HS-27A (cell line): ENCODE measurements around the gene CHN2.

Experiments
- DNase-seq: peaks from one replicate; pipeline ENCODE4 v3.0.0-alpha.2; 2012; ENCODE audit warnings: low read depth, missing footprints

The CHN2 gene

GRCh38 chr7:29335188-29336083, 140.9 kb downstream of the CHN2 start:
- no peak for DNase-seq

GRCh38 chr7:29337546-29338116, 143.1 kb downstream of the CHN2 start:
- DNase-seq, result no peak

GRCh38 chr7:29340696-29341095, 146.1 kb downstream of the CHN2 start:
- no peak for DNase-seq

- no peak for DNase-seq
Observed at GRCh38 chr7:29341156-29341555, 146.6 kb downstream of the CHN2 start.

GRCh38 chr7:29342761-29343160, 148.2 kb downstream of the CHN2 start:
- peak; percentile 81 for DNase-seq

GRCh38 chr7:29343399-29343798, 148.8 kb downstream of the CHN2 start:
- no peak for DNase-seq

- DNase-seq, result no peak
Observed at GRCh38 chr7:29344334-29344978, 149.9 kb downstream of the CHN2 start.

- DNase-seq, result no peak
Observed at GRCh38 chr7:29345590-29345989, 151.0 kb downstream of the CHN2 start.

- no peak for DNase-seq
Observed at GRCh38 chr7:29346231-29346978, 151.8 kb downstream of the CHN2 start.

GRCh38 chr7:29349362-29349761, 154.8 kb downstream of the CHN2 start:
- no peak for DNase-seq

GRCh38 chr7:29350351-29350750, 155.8 kb downstream of the CHN2 start:
- no peak for DNase-seq

- no peak for DNase-seq
Observed at GRCh38 chr7:29352041-29352440, 157.5 kb downstream of the CHN2 start.

- DNase-seq, result no peak
Observed at GRCh38 chr7:29353810-29354209, 159.2 kb downstream of the CHN2 start.

- DNase-seq, result no peak
Observed at GRCh38 chr7:29354340-29354739, 159.8 kb downstream of the CHN2 start.

GRCh38 chr7:29355388-29355787, 160.8 kb downstream of the CHN2 start:
- DNase-seq, result no peak

- DNase-seq, result no peak
Observed at GRCh38 chr7:29356631-29357030, 162.1 kb downstream of the CHN2 start.

GRCh38 chr7:29359482-29360093, 165.0 kb downstream of the CHN2 start:
- DNase-seq, result no peak

- no peak for DNase-seq
Observed at GRCh38 chr7:29360633-29361625, 166.4 kb downstream of the CHN2 start.

- no peak for DNase-seq
Observed at GRCh38 chr7:29362380-29362779, 167.8 kb downstream of the CHN2 start.

- no peak for DNase-seq
Observed at GRCh38 chr7:29363636-29364425, 169.3 kb downstream of the CHN2 start.
